CD14-positive monocyte (primary cell): ENCODE data around the gene LBP. TPM values are rescaled to one million over a fixed set of nuclear protein-coding genes. Genes with fewer than 3 reads are reported as not detected.

Source experiments
- DNase-seq, 3 donors: peaks; one replicate each; pipeline ENCODE4 v3.0.0-alpha.2; 2011 to 2022
- H2AFZ ChIP-seq: 2 replicates; pipeline ENCODE4 v1.6.0; 2012; ENCODE audit warnings: mild to moderate bottlenecking, low read depth, low read length, inconsistent platforms; ENCODE audit not compliant: insufficient read depth, poor library complexity, severe bottlenecking
- H3K27ac ChIP-seq, 2 donors: 1 replicate in 1 of 2; 2 replicates in 1 of 2; pipeline ENCODE4 v1.5.1; 2012 to 2013; ENCODE audit warnings: low read length in 2 of 2, control low read depth in 1 of 2, inconsistent platforms in 1 of 2, low read depth in 1 of 2, mild to moderate bottlenecking in 1 of 2
- H3K27me3 ChIP-seq, 2 donors: one replicate each; pipeline versions ENCODE4 v1.6.0 to v1.6.1; 2011 to 2013; ENCODE audit warnings: low read length in 2 of 2; ENCODE audit not compliant: control insufficient read depth in 2 of 2, insufficient read depth in 2 of 2
- H3K36me3 ChIP-seq, 2 donors: replicated peaks in 1 of 2; 1 replicate in 1 of 2; 2 replicates in 1 of 2; pipeline versions ENCODE4 v1.5.1 to v1.6.1; 2012 to 2013; ENCODE audit warnings: low read length in 2 of 2, control low read depth in 1 of 2, inconsistent platforms in 1 of 2, mild to moderate bottlenecking in 1 of 2; ENCODE audit not compliant: insufficient read depth in 2 of 2, control insufficient read depth in 1 of 2
- H3K4me1 ChIP-seq, 2 donors: 1 replicate in 1 of 2; 2 replicates in 1 of 2; pipeline versions ENCODE4 v1.5.1 to v1.6.1; 2012 to 2013; ENCODE audit warnings: low read length in 2 of 2, control low read depth in 1 of 2, inconsistent platforms in 1 of 2, mild to moderate bottlenecking in 1 of 2, moderate library complexity in 1 of 2; ENCODE audit not compliant: insufficient read depth in 2 of 2, control insufficient read depth in 1 of 2
- H3K4me2 ChIP-seq: replicated peaks from 2 replicates; pipeline ENCODE3; 2012; ENCODE audit warnings: low read length, moderate library complexity, mild to moderate bottlenecking; ENCODE audit not compliant: poor library complexity, severe bottlenecking; ENCODE audit errors: extremely low read depth
- H3K4me3 ChIP-seq, 3 experiments: fragments of 200-600 bp in 1 of 3; sonication (generic) in 1 of 3; replicated peaks in 1 of 3; 1 replicate in 2 of 3; 2 replicates in 1 of 3; pipeline ENCODE4 v1.5.1; 2011 to 2013; ENCODE audit warnings: low read length in 3 of 3, mild to moderate bottlenecking in 3 of 3, control low read depth in 2 of 3, low read depth in 2 of 3, inconsistent platforms in 1 of 3, moderate library complexity in 1 of 3
- H3K79me2 ChIP-seq: 2 replicates; pipeline ENCODE4 v1.6.0; 2012; ENCODE audit warnings: mild to moderate bottlenecking, control low read depth, inconsistent platforms, low read length, moderate library complexity; ENCODE audit not compliant: insufficient read depth
- H3K9ac ChIP-seq: 2 replicates; pipeline ENCODE4 v1.6.0; 2017; ENCODE audit warnings: low read length, mild to moderate bottlenecking; ENCODE audit not compliant: insufficient read depth, poor library complexity, severe bottlenecking
- H3K9me3 ChIP-seq, 2 donors: replicated peaks in 1 of 2; 1 replicate in 1 of 2; 2 replicates in 1 of 2; pipeline versions ENCODE4 v1.5.1 to v1.6.1; 2012 to 2013; ENCODE audit warnings: low read length in 2 of 2, control low read depth in 1 of 2; ENCODE audit not compliant: control insufficient read depth in 1 of 2, insufficient read depth in 1 of 2
- H4K20me1 ChIP-seq: 2 replicates; pipeline ENCODE4 v1.6.0; 2012; ENCODE audit warnings: mild to moderate bottlenecking, low read length, control low read depth, moderate library complexity; ENCODE audit not compliant: insufficient read depth
- H3K27ac Mint-ChIP-seq, 7 donors: one replicate each; pipeline ENCODE4 v1.8.0; 2020; ENCODE audit warnings: mild to moderate bottlenecking in 7 of 7, mixed read lengths in 7 of 7, moderate library complexity in 6 of 7, inconsistent platforms in 2 of 7
- H3K27me3 Mint-ChIP-seq, 3 donors: one replicate each; pipeline ENCODE4 v1.8.0; 2021 to 2022; ENCODE audit warnings: low read depth in 3 of 3, mild to moderate bottlenecking in 3 of 3, mixed read lengths in 3 of 3, moderate library complexity in 3 of 3, inconsistent platforms in 1 of 3
- H3K36me3 Mint-ChIP-seq, 2 donors: one replicate each; pipeline ENCODE4 v1.8.0; 2020; ENCODE audit warnings: mixed read lengths in 2 of 2, inconsistent platforms in 1 of 2, mild to moderate bottlenecking in 1 of 2
- H3K4me1 Mint-ChIP-seq: one replicate; pipeline ENCODE4 v1.8.0; 2020; ENCODE audit warnings: mild to moderate bottlenecking, mixed read lengths
- H3K4me3 Mint-ChIP-seq, 2 donors: one replicate each; pipeline ENCODE4 v1.8.0; 2020; ENCODE audit warnings: mild to moderate bottlenecking in 2 of 2, mixed read lengths in 2 of 2, moderate library complexity in 1 of 2
- H3K9me3 Mint-ChIP-seq, 7 donors: one replicate each; pipeline ENCODE4 v1.8.0; 2020 to 2022; ENCODE audit warnings: mixed read lengths in 7 of 7, mild to moderate bottlenecking in 6 of 7, moderate library complexity in 6 of 7, inconsistent platforms in 2 of 7
- CTCF ChIP-seq: fragments of 200-600 bp; IDR thresholded peaks from one replicate; pipeline ENCODE4 v1.8.0; 2022; ENCODE audit warnings: antibody characterized with exemption, mild to moderate bottlenecking
- WGBS: methylation state at CpG from one replicate; pipeline ENCODE4 v1.1.5; 2013; ENCODE audit warnings: missing lambda C conversion rate; ENCODE audit not compliant: insufficient coverage; 5-methylcytosine and 5-hydroxymethylcytosine counted together
- intact Hi-C, 2 donors: fragments of 100-400 bp; cut with micrococcal nuclease; formaldehyde crosslinking; loops; one replicate each; pipeline versions ENCODE4 v1.15.0 to v1.15.1; 2023
- polyA plus RNA-seq, 3 donors: library from polyadenylated mRNA; depleted of rRNA in 1 of 3; unstranded in 2 of 3; stranded (reverse) in 1 of 3; fragments of 300-500 nt in 2 of 3; fragments of >200 nt in 1 of 3; fragmentation: Illumina TruSeq in 2 of 3; gene quantifications; 1 replicate in 2 of 3; 2 replicates in 1 of 3; pipeline ENCODE4 v1.2.3, GENCODE V29; 2012 to 2021

LBP gene
- polyA plus RNA-seq, 3 donors: not detected

DNA sequence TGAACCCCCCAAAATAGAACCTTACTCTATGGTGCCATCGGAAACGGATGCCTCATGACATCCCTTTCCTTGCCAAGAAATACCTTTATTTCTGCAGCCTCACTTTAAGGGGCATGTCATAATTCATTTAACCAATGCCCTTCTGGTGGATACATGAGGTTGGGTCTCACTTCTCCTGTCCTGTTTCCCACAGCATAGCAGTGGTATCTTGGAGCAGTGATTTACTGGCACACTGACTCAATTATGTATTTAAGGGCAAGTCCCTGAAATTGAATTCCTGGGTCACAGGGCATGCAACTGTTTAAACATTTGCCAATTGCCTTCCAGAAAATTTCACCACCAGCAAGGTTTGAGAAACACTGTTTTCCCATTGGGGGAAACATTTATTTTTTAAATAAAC lies 639 bp upstream of the LBP start:
- no peak overlapping the region for H3K27ac Mint-ChIP-seq
- no peak for TF ChIP-seq CTCF
- H3K36me3 Mint-ChIP-seq: no peaks in the 10 kb centered on the region
- H3K4me3 ChIP-seq: no peak overlapping the region
- H3K9me3 ChIP-seq: no peaks in the 10 kb centered on the region
- intact Hi-C loops: no loop called here
- no peak overlapping the region for H2AFZ ChIP-seq
- H3K9ac ChIP-seq: no peak overlapping the region
- DNase-seq: no peak
- H3K27ac ChIP-seq: no peak overlapping the region
- no CpG with 5 or more reads among the region's 2 CpGs for WGBS
- no peaks in the 10 kb centered on the region for H3K4me1 ChIP-seq
- no peak overlapping the region for H3K4me2 ChIP-seq
- H3K27me3 Mint-ChIP-seq: peaks cover 9 to 11% (median 11%) of the 10 kb centered on the region in 3 donors
- H3K27me3 ChIP-seq: no peaks in the 10 kb centered on the region
- peaks cover 0 to 4% (median 0%) of the 10 kb centered on the region in 7 donors for H3K9me3 Mint-ChIP-seq
- no peaks in the 10 kb centered on the region for H3K79me2 ChIP-seq
- H4K20me1 ChIP-seq: no peaks in the 10 kb centered on the region
- no peak overlapping the region for H3K4me3 Mint-ChIP-seq
- no peaks in the 10 kb centered on the region for H3K36me3 ChIP-seq
- H3K4me1 Mint-ChIP-seq: no peaks in the 10 kb centered on the region

DNA sequence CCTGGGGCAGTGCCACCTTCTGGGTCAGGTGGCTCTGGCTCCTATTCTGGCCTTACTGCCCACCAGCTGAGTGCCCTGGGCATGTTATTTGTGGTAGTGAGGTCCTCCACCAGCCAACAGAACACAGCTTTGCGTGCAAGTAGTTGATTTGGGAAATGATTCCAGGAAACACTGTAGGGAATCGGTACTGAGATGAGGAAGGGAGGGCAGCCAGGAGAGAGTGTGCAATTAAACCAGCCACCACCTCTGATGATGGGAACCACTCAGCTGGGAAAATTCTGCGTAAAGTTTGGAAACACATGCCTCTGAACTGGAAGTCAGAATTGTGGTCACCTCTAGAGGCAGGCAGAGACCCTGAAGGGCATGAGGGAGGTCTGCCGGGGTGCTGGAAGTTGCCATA lies 459 bp downstream of the LBP start:
- DNase-seq: no peak
- Mint-ChIP-seq H3K27me3 (peaks cover 9 to 13% (median 10%) of the 10 kb centered on the region in 3 donors), H3K36me3 (no peaks in the 10 kb centered on the region), H3K9me3 (peaks cover 0 to 4% (median 0%) of the 10 kb centered on the region in 7 donors), H3K27ac (no peak overlapping the region), H3K4me1 (no peaks in the 10 kb centered on the region), H3K4me3 (no peak overlapping the region)
- TF ChIP-seq CTCF: no peak
- Histone ChIP-seq H3K4me2 (no peak overlapping the region), H3K79me2 (no peaks in the 10 kb centered on the region), H3K9me3 (no peaks in the 10 kb centered on the region), H2AFZ (no peak overlapping the region), H3K4me3 (no peak overlapping the region), H3K27me3 (no peaks in the 10 kb centered on the region), H3K36me3 (no peaks in the 10 kb centered on the region), H4K20me1 (no peaks in the 10 kb centered on the region), H3K9ac (no peak overlapping the region), H3K4me1 (no peaks in the 10 kb centered on the region), H3K27ac (no peak overlapping the region)
- intact Hi-C loops: no loop called here
- 100% methylated on average over 3 of the region's 4 CpGs for WGBS
